HCT116 (cell line): ENCODE results near the gene SCAF4. TPM values are rescaled to one million over a fixed set of nuclear protein-coding genes. Genes with fewer than 3 reads are reported as not detected.
"Not testable (repeated sequence)": the region's sequence is repeated elsewhere in the genome, so short reads cannot be mapped to it uniquely, and the experiment has no call there.

ENCODE experiments used
- ATAC-seq: fragments of 200-7000 bp; cut with Tn5 transposase; 2 replicates; pipeline ENCODE4 v1.9.1; 2020; ENCODE audit warnings: mild to moderate bottlenecking, moderate library complexity
- BruUV-seq: library from RNA; stranded (reverse); fragments of 400-500 nt; replicated peaks from 2 replicates; lab custom pipeline; 2021; lab: Mats Ljungman, UMichigan
- CTCF ChIA-PET: fragments of 300-600 bp; sonication (Branson Sonifier 250); formaldehyde crosslinking; loops from one replicate; lab custom pipeline; 2021; ENCODE audit warnings: antibody characterized with exemption; lab: Charles Lee
- POLR2A ChIA-PET: fragments of 300-600, 350-600 bp; sonication (Branson Sonifier 250); formaldehyde crosslinking; loops from one replicate; lab custom pipeline; 2021; ENCODE audit warnings: antibody characterized with exemption; lab: Charles Lee
- RAD21 ChIA-PET, 2 experiments: fragments of 300-600 bp; sonication (Branson Sonifier 250); formaldehyde crosslinking; loops; one replicate each; lab custom pipeline; 2023; ENCODE audit warnings: low total read pairs in 2 of 2; ENCODE audit not compliant: uncharacterized antibody in 2 of 2, unreplicated experiment in 2 of 2, low non-redundant PET in 1 of 2; lab: Charles Lee
- DNase-seq: peaks from one replicate; pipeline ENCODE4 v3.0.0-alpha.2; 2010; ENCODE audit warnings: low read depth, low spot score
- H2AFZ ChIP-seq: fragments of 200-600 bp; shearing (Covaris generic), sonication (generic); 2 replicates; pipeline ENCODE4 v1.6.1; 2017; ENCODE audit warnings: low read depth, mixed run types, mixed read lengths, antibody characterized with exemption, low read length; ENCODE audit not compliant: poor library complexity, severe bottlenecking
- H3K27ac ChIP-seq: 2 replicates; pipeline ENCODE4 v1.5.1; 2012; ENCODE audit warnings: low read depth, low read length
- H3K27me3 ChIP-seq: fragments of 200-600 bp; sonication (generic); 2 replicates; pipeline ENCODE4 v1.6.1; 2016; ENCODE audit warnings: mixed run types, low read length, mixed read lengths; ENCODE audit not compliant: insufficient read depth
- H3K36me3 ChIP-seq, 2 experiments: fragments of 200-500 bp in 1 of 2; fragments of 200-600 bp in 1 of 2; sonication (Bioruptor generic) in 1 of 2; sonication (generic) in 1 of 2; 2 replicates each; pipeline versions ENCODE4 v1.5.1 to v1.6.1; 2014 to 2016; ENCODE audit warnings: low read length in 2 of 2, inconsistent platforms in 1 of 2, mixed read lengths in 1 of 2, mixed run types in 1 of 2; ENCODE audit not compliant: insufficient read depth in 2 of 2, control insufficient read depth in 1 of 2
- H3K4me1 ChIP-seq, 2 experiments: fragments of 200-600 bp in 1 of 2; sonication (generic) in 1 of 2; 2 replicates each; pipeline versions ENCODE4 v1.5.1 to v1.6.1; 2012 to 2017; ENCODE audit warnings: low read length in 2 of 2, inconsistent platforms in 1 of 2, mild to moderate bottlenecking in 1 of 2, mixed read lengths in 1 of 2, mixed run types in 1 of 2, moderate library complexity in 1 of 2; ENCODE audit not compliant: insufficient read depth in 2 of 2, control insufficient read depth in 1 of 2
- H3K4me2 ChIP-seq: fragments of 200-600 bp; sonication (generic); 2 replicates; pipeline ENCODE4 v1.6.1; 2017; ENCODE audit warnings: mixed run types, low read length, mixed read lengths
- H3K4me3 ChIP-seq, 2 experiments: fragments of 200-600 bp in 1 of 2; sonication (generic) in 1 of 2; replicated peaks in 1 of 2; 2 replicates each; pipeline ENCODE4 v1.5.1; 2011 to 2016; ENCODE audit warnings: low read length in 2 of 2, control low read depth in 1 of 2, low read depth in 1 of 2, mild to moderate bottlenecking in 1 of 2, mixed read lengths in 1 of 2, mixed run types in 1 of 2
- H3K79me2 ChIP-seq: fragments of 200-600 bp; sonication (generic); 2 replicates; pipeline ENCODE4 v1.6.1; 2017; ENCODE audit warnings: mild to moderate bottlenecking, mixed run types, low read length, moderate library complexity, mixed read lengths; ENCODE audit not compliant: insufficient read depth
- H3K9ac ChIP-seq: fragments of 200-600 bp; sonication (generic); 2 replicates; pipeline ENCODE4 v1.6.1; 2016; ENCODE audit warnings: low read length, mixed read lengths
- H3K9me2 ChIP-seq: fragments of 200-600 bp; sonication (generic), shearing (Covaris generic); 2 replicates; pipeline ENCODE4 v1.6.1; 2017; ENCODE audit warnings: mixed run types, mild to moderate bottlenecking, moderate library complexity; ENCODE audit not compliant: insufficient read depth
- H3K9me3 ChIP-seq, 2 experiments: fragments of 200-500 bp in 1 of 2; fragments of 200-600 bp in 1 of 2; sonication (Bioruptor generic) in 1 of 2; sonication (generic) in 1 of 2; 2 replicates each; pipeline ENCODE4 v1.6.1; 2014 to 2017; ENCODE audit warnings: low read length in 2 of 2, mixed read lengths in 2 of 2, inconsistent platforms in 1 of 2, low read depth in 1 of 2, mild to moderate bottlenecking in 1 of 2, mixed run types in 1 of 2, moderate library complexity in 1 of 2; ENCODE audit not compliant: control insufficient read depth in 1 of 2, insufficient read depth in 1 of 2
- H4K20me1 ChIP-seq: fragments of 200-600 bp; sonication (generic), shearing (Covaris generic); 2 replicates; pipeline ENCODE4 v1.6.1; 2017; ENCODE audit warnings: mixed run types, mild to moderate bottlenecking, moderate library complexity; ENCODE audit not compliant: insufficient read depth
- CBX3 ChIP-seq: IDR thresholded peaks from 2 replicates; pipeline ENCODE4 v1.6.1; 2012; ENCODE audit warnings: low read depth
- CEBPB ChIP-seq: IDR thresholded peaks from 2 replicates; pipeline ENCODE4 v1.6.1; 2012; ENCODE audit warnings: low read depth
- CTCF ChIP-seq, 3 experiments: fragments of 200-600 bp in 1 of 3; sonication (generic) in 1 of 3; IDR thresholded peaks in 2 of 3; conservative IDR thresholded peaks in 1 of 3; 2 replicates each; pipeline ENCODE4 v1.5.1; 2012 to 2017; ENCODE audit warnings: low read depth in 2 of 3, low read length in 2 of 3, antibody characterized with exemption in 1 of 3, borderline replicate concordance in 1 of 3, control low read depth in 1 of 3, mild to moderate bottlenecking in 1 of 3, mixed read lengths in 1 of 3, mixed run types in 1 of 3, moderate library complexity in 1 of 3; ENCODE audit not compliant: insufficient read depth in 1 of 3
- EGR1 ChIP-seq: IDR thresholded peaks from 2 replicates; pipeline ENCODE4 v1.6.1; 2012; ENCODE audit warnings: low read depth
- ELF1 ChIP-seq: IDR thresholded peaks from 2 replicates; pipeline ENCODE4 v1.6.1; 2012; ENCODE audit warnings: low read depth, borderline replicate concordance
- EZH2 ChIP-seq: fragments of 200-600 bp; sonication (generic); IDR thresholded peaks from 2 replicates; pipeline ENCODE4 v1.6.1; 2017; ENCODE audit warnings: antibody characterized with exemption, mixed run types
- EZH2phosphoT487 ChIP-seq: fragments of 200-600 bp; IDR thresholded peaks from 2 replicates; pipeline ENCODE4 v1.6.1; 2018; ENCODE audit warnings: antibody characterized with exemption, borderline replicate concordance
- JUND ChIP-seq: IDR thresholded peaks from 2 replicates; pipeline ENCODE4 v1.6.1; 2012
- POLR2A ChIP-seq: IDR thresholded peaks from 2 replicates; pipeline ENCODE4 v1.7.0; 2011; ENCODE audit warnings: borderline replicate concordance; ENCODE audit not compliant: insufficient read depth, insufficient read length; ENCODE audit errors: extremely low read depth
- POLR2AphosphoS5 ChIP-seq: IDR thresholded peaks from 2 replicates; pipeline ENCODE4 v1.6.1; 2011; ENCODE audit warnings: mild to moderate bottlenecking, low read depth, low read length, moderate library complexity
- RAD21 ChIP-seq: IDR thresholded peaks from 2 replicates; pipeline ENCODE4 v1.6.1; 2012; ENCODE audit warnings: low read depth, mild to moderate bottlenecking
- SIN3A ChIP-seq: IDR thresholded peaks from 2 replicates; pipeline ENCODE4 v1.6.1; 2012; ENCODE audit warnings: low read depth
- SP1 ChIP-seq: IDR thresholded peaks from 2 replicates; pipeline ENCODE4 v1.6.1; 2012; ENCODE audit warnings: low read depth
- SRF ChIP-seq: IDR thresholded peaks from 2 replicates; pipeline ENCODE4 v1.6.1; 2012; ENCODE audit warnings: low read depth
- TCF7L2 ChIP-seq: IDR thresholded peaks from 2 replicates; pipeline ENCODE4 v1.7.0; 2011; ENCODE audit warnings: borderline replicate concordance, inconsistent platforms; ENCODE audit not compliant: insufficient read depth, insufficient read length; ENCODE audit errors: extremely low read depth
- ZFX ChIP-seq: fragments of 450-650 bp; IDR thresholded peaks from 2 replicates; pipeline ENCODE4 v1.6.1; 2017
- ZNF274 ChIP-seq: fragments of 200-500 bp; sonication (Bioruptor generic); IDR thresholded peaks from 2 replicates; pipeline ENCODE4 v1.6.1; 2014; ENCODE audit warnings: mild to moderate bottlenecking, low read depth, low read length, inconsistent platforms
- intact Hi-C: fragments of 100-400 bp; cut with micrococcal nuclease; formaldehyde crosslinking; loops from 2 replicates; pipeline ENCODE4 v1.10.0; 2022
- total RNA-seq: library from RNA; stranded (reverse); gene quantifications from one replicate; pipeline ENCODE4 v1.2.1, GENCODE V29; 2021; ENCODE audit not compliant: unreplicated experiment
- TF ChIP-seq, protein P1 (sequence below): IDR thresholded peaks from 2 replicates; pipeline ENCODE4 v1.6.1; 2012; ENCODE audit warnings: low read depth
- TF ChIP-seq, protein P2 (sequence below): IDR thresholded peaks from 2 replicates; pipeline ENCODE4 v1.6.1; 2012

The SCAF4 gene
- total RNA-seq, 1 experiment from 2014 or later, result 31.1 TPM

DNA sequence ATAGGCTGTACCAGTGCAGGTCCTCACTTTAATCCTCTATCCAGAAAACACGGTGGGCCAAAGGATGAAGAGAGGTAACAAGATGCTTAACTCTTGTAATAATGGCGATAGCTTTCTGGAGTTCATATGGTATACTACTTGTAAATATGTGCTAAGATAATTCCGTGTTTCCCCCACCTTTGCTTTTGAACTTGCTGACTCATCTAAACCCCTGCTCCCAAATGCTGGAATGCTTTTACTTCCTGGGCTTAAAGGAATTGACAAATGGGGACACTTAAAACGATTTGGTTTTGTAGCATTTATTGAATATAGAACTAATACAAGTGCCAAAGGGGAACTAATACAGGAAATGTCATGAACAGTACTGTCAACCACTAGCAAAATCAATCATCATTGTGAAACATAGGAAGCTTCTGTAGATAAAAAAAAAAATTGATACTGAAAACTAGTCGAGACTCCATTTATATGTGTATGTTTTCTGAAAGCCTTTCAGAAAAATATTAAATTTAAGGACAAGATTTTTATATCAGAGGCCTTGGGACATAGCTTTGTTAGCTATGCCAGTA, 65.4 kb downstream of the SCAF4 start:
- H3K9me2 ChIP-seq, result no peaks in the 10 kb centered on the region
- DNase-seq (no peak), ATAC-seq (no peak)
- no peak for TF ChIP-seq JUND
- TF ChIP-seq ELF1, result no peak
- TF ChIP-seq ZFX, result no peak
- no peak for TF ChIP-seq ZNF274
- no peak for TF ChIP-seq SP1
- no peak for TF ChIP-seq CEBPB
- no peak for TF ChIP-seq POLR2AphosphoS5
- TF ChIP-seq, protein P1, sequence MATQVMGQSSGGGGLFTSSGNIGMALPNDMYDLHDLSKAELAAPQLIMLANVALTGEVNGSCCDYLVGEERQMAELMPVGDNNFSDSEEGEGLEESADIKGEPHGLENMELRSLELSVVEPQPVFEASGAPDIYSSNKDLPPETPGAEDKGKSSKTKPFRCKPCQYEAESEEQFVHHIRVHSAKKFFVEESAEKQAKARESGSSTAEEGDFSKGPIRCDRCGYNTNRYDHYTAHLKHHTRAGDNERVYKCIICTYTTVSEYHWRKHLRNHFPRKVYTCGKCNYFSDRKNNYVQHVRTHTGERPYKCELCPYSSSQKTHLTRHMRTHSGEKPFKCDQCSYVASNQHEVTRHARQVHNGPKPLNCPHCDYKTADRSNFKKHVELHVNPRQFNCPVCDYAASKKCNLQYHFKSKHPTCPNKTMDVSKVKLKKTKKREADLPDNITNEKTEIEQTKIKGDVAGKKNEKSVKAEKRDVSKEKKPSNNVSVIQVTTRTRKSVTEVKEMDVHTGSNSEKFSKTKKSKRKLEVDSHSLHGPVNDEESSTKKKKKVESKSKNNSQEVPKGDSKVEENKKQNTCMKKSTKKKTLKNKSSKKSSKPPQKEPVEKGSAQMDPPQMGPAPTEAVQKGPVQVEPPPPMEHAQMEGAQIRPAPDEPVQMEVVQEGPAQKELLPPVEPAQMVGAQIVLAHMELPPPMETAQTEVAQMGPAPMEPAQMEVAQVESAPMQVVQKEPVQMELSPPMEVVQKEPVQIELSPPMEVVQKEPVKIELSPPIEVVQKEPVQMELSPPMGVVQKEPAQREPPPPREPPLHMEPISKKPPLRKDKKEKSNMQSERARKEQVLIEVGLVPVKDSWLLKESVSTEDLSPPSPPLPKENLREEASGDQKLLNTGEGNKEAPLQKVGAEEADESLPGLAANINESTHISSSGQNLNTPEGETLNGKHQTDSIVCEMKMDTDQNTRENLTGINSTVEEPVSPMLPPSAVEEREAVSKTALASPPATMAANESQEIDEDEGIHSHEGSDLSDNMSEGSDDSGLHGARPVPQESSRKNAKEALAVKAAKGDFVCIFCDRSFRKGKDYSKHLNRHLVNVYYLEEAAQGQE, result no peak
- no peak for TF ChIP-seq CBX3
- TF ChIP-seq, protein P2, sequence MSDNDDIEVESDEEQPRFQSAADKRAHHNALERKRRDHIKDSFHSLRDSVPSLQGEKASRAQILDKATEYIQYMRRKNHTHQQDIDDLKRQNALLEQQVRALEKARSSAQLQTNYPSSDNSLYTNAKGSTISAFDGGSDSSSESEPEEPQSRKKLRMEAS, result no peak
- no peak for TF ChIP-seq EZH2
- no peak for TF ChIP-seq SRF
- TF ChIP-seq SIN3A, result no peak
- TF ChIP-seq CTCF (IDR thresholded peaks at IDR 0.05 in 2 of 3, conservative IDR thresholded peaks at IDR 0.05 in 1 of 3; ENCODE audit: borderline replicate concordance in 1 of 3, insufficient read depth in 1 of 3, low read depth in 2 of 3, low read length in 2 of 3), result no peak
- no peak for TF ChIP-seq EZH2phosphoT487
- TF ChIP-seq POLR2A, result no peak
- TF ChIP-seq TCF7L2, result no peak
- no peak for TF ChIP-seq EGR1
- no peak for TF ChIP-seq RAD21
- H2AFZ ChIP-seq, result no peak overlapping the region
- H3K27ac ChIP-seq, result no peak overlapping the region
- H3K36me3 ChIP-seq, result peaks cover 43 to 57% of the 10 kb centered on the region in 2 experiments; a peak in 3 of 4 replicates
- no peaks in the 10 kb centered on the region for H3K9me3 ChIP-seq
- H3K4me3 ChIP-seq, result no peak overlapping the region
- H3K4me1 ChIP-seq, result peaks cover 0 to 16% of the 10 kb centered on the region in 2 experiments; a peak in 2 of 4 replicates
- H3K9ac ChIP-seq, result no peak overlapping the region
- H3K27me3 ChIP-seq, result no peaks in the 10 kb centered on the region
- RAD21 ChIA-PET, result no interaction called here
- POLR2A ChIA-PET, result no interaction called here
- intact Hi-C loops, result no loop called here
- peaks cover 58% of the 10 kb centered on the region for H3K79me2 ChIP-seq
- H4K20me1 ChIP-seq, result peaks cover 21% of the 10 kb centered on the region; the same call in 1 of the 2 replicates
- no TSS peak for BruUV-seq
- CTCF ChIA-PET, result no interaction called here
- H3K4me2 ChIP-seq, result no peak overlapping the region

GRCh38 chr21:31665869-31666268, 66.0 kb downstream of the SCAF4 start:
- CTCF ChIA-PET, H2AFZ ChIP-seq, ATAC-seq, H3K27ac ChIP-seq, H3K4me3 ChIP-seq, RAD21 ChIA-PET, BruUV-seq, POLR2A ChIA-PET, H3K9me3 ChIP-seq, H3K27me3 ChIP-seq, H3K4me2 ChIP-seq, H3K9ac ChIP-seq, H3K9me2 ChIP-seq, DNase-seq: not testable (repeated sequence)
- Histone ChIP-seq H3K36me3 (peaks cover 41 to 57% of the 10 kb centered on the region in 2 experiments; a peak in 3 of 4 replicates), H4K20me1 (peaks cover 21% of the 10 kb centered on the region; the same call in 1 of the 2 replicates), H3K4me1 (peaks cover 2 to 21% of the 10 kb centered on the region in 2 experiments; a peak in 3 of 4 replicates), H3K79me2 (peaks cover 65% of the 10 kb centered on the region)
- intact Hi-C loops, result loop anchor here (2.0 kb wide), 1 partner anchor 67 kb away; the partner anchor contains the start of gene SCAF4
